IMR-90 (cell line): ENCODE data around the gene PALLD. TPM values are rescaled to one million over a fixed set of nuclear protein-coding genes. Genes with fewer than 3 reads are reported as not detected.

Source experiments
- ATAC-seq: fragments of 200-7000 bp; cut with Tn5 transposase; 2 replicates; pipeline ENCODE4 v1.9.1; 2020; ENCODE audit warnings: low read depth, mild to moderate bottlenecking, moderate library complexity
- BruUV-seq: library from RNA; stranded (reverse); fragments of 400-500 nt; replicated peaks from 2 replicates; lab custom pipeline; 2021; lab: Mats Ljungman, UMichigan
- CTCF ChIA-PET: fragments of 300-600 bp; formaldehyde crosslinking; extraction: SDS; loops from one replicate; lab custom pipeline; 2021; ENCODE audit warnings: antibody characterized with exemption; lab: Yijun Ruan, JAX
- POLR2A ChIA-PET: fragments of 300-600 bp; sonication (Branson Sonifier 250); formaldehyde crosslinking; loops from one replicate; lab custom pipeline; 2022; ENCODE audit warnings: antibody characterized with exemption; ENCODE audit not compliant: unreplicated experiment; lab: Charles Lee
- DNase-seq: peaks from one replicate; pipeline ENCODE4 v3.0.0; 2013
- H2AFZ ChIP-seq: replicated peaks from 2 replicates; pipeline ENCODE3; 2013; ENCODE audit warnings: low read length, mild to moderate bottlenecking; ENCODE audit not compliant: poor library complexity
- H2AK5ac ChIP-seq: 2 replicates; pipeline ENCODE4 v1.6.1; 2013; ENCODE audit warnings: low read depth, low read length, inconsistent platforms
- H2AK9ac ChIP-seq: replicated peaks from 2 replicates; pipeline ENCODE3; 2013; ENCODE audit warnings: mild to moderate bottlenecking, low read depth, low read length, moderate library complexity; ENCODE audit not compliant: poor library complexity
- H2BK120ac ChIP-seq: 2 replicates; pipeline ENCODE4 v1.6.1; 2013; ENCODE audit warnings: low read depth, low read length, inconsistent platforms
- H2BK15ac ChIP-seq: 3 replicates; pipeline ENCODE4 v1.6.1; 2013; ENCODE audit warnings: low read depth, low read length, inconsistent platforms
- H2BK20ac ChIP-seq: 2 replicates; pipeline ENCODE4 v1.6.1; 2013; ENCODE audit warnings: low read depth, mild to moderate bottlenecking, inconsistent platforms, low read length, moderate library complexity
- H2BK5ac ChIP-seq: 2 replicates; pipeline ENCODE4 v1.6.1; 2013; ENCODE audit warnings: mild to moderate bottlenecking, low read depth, low read length, inconsistent platforms; ENCODE audit not compliant: poor library complexity, severe bottlenecking
- H3K14ac ChIP-seq: replicated peaks from 2 replicates; pipeline ENCODE4 v1.6.1; 2013; ENCODE audit warnings: low read depth, low read length, inconsistent platforms
- H3K18ac ChIP-seq: 2 replicates; pipeline ENCODE4 v1.6.1; 2013; ENCODE audit warnings: low read depth, low read length, control low read depth
- H3K23ac ChIP-seq: 2 replicates; pipeline ENCODE4 v1.6.1; 2013; ENCODE audit warnings: low read depth, low read length, inconsistent platforms
- H3K27ac ChIP-seq: 2 replicates; pipeline ENCODE4 v1.5.1; 2013; ENCODE audit warnings: mild to moderate bottlenecking, control low read depth, low read length; ENCODE audit not compliant: insufficient read depth
- H3K27me3 ChIP-seq: 2 replicates; pipeline ENCODE4 v1.6.1; 2013; ENCODE audit warnings: low read length; ENCODE audit not compliant: control insufficient read depth, insufficient read depth
- H3K36me3 ChIP-seq: 2 replicates; pipeline ENCODE4 v1.6.1; 2013; ENCODE audit warnings: low read length, mixed read lengths; ENCODE audit not compliant: control insufficient read depth, insufficient read depth
- H3K4ac ChIP-seq: 2 replicates; pipeline ENCODE4 v1.6.1; 2013; ENCODE audit warnings: low read depth, low read length, inconsistent platforms
- H3K4me1 ChIP-seq: 2 replicates; pipeline ENCODE4 v1.6.1; 2013; ENCODE audit warnings: low read length, mixed read lengths; ENCODE audit not compliant: control insufficient read depth, insufficient read depth
- H3K4me2 ChIP-seq: 2 replicates; pipeline ENCODE4 v1.6.1; 2013; ENCODE audit warnings: low read depth, mild to moderate bottlenecking, control low read depth, low read length, moderate library complexity
- H3K4me3 ChIP-seq: 2 replicates; pipeline ENCODE4 v1.5.1; 2013; ENCODE audit warnings: low read depth, mild to moderate bottlenecking, control low read depth, low read length, moderate library complexity; ENCODE audit not compliant: insufficient read depth
- H3K56ac ChIP-seq: 2 replicates; pipeline ENCODE4 v1.6.1; 2013; ENCODE audit warnings: low read length, inconsistent platforms; ENCODE audit not compliant: insufficient read depth; ENCODE audit errors: extremely low read depth
- H3K79me1 ChIP-seq, 2 experiments: 2 replicates each; pipeline ENCODE4 v1.6.1; 2013; ENCODE audit warnings: low read length in 2 of 2, inconsistent platforms in 1 of 2, low read depth in 1 of 2
- H3K9ac ChIP-seq: 2 replicates; pipeline ENCODE4 v1.6.1; 2013; ENCODE audit warnings: low read depth, low read length, control low read depth
- H3K9me1 ChIP-seq: 2 replicates; pipeline ENCODE4 v1.6.1; 2013; ENCODE audit warnings: low read length, inconsistent platforms; ENCODE audit not compliant: insufficient read depth
- H3K9me3 ChIP-seq: 2 replicates; pipeline ENCODE4 v1.6.1; 2013; ENCODE audit warnings: low read length; ENCODE audit not compliant: control insufficient read depth, insufficient read depth
- H4K20me1 ChIP-seq: 2 replicates; pipeline ENCODE4 v1.6.1; 2013; ENCODE audit warnings: low read length, inconsistent platforms; ENCODE audit not compliant: insufficient read depth
- H4K5ac ChIP-seq: 2 replicates; pipeline ENCODE4 v1.6.1; 2013; ENCODE audit warnings: mild to moderate bottlenecking, low read depth, low read length, control low read depth
- H4K8ac ChIP-seq, 2 experiments: 2 replicates each; pipeline ENCODE4 v1.6.1; 2013; ENCODE audit warnings: low read depth in 2 of 2, low read length in 2 of 2, control low read depth in 1 of 2, inconsistent platforms in 1 of 2
- H4K91ac ChIP-seq: 2 replicates; pipeline ENCODE4 v1.6.1; 2013; ENCODE audit warnings: low read depth, low read length, inconsistent platforms; ENCODE audit not compliant: insufficient read depth
- BHLHE40 ChIP-seq: fragments of 150-350 bp; IDR thresholded peaks from 2 replicates; pipeline ENCODE4 v1.6.1; 2016; ENCODE audit warnings: mild to moderate bottlenecking, low read depth, low read length
- CEBPB ChIP-seq: IDR thresholded peaks from 2 replicates; pipeline ENCODE4 v1.6.1; 2012; ENCODE audit warnings: low read depth, low read length, improper control_type of control experiment
- CHD1 ChIP-seq: IDR thresholded peaks from 2 replicates; pipeline ENCODE4 v1.6.1; 2012; ENCODE audit warnings: low read depth, low read length, improper control_type of control experiment
- FOS ChIP-seq: fragments of 150-350 bp; IDR thresholded peaks from 2 replicates; pipeline ENCODE4 v1.6.1; 2016; ENCODE audit warnings: low read depth, low read length
- MAFK ChIP-seq: IDR thresholded peaks from 2 replicates; pipeline ENCODE4 v1.6.1; 2012; ENCODE audit warnings: low read depth, low read length, improper control_type of control experiment
- MXI1 ChIP-seq: IDR thresholded peaks from 2 replicates; pipeline ENCODE4 v1.6.1; 2012; ENCODE audit warnings: low read depth, mild to moderate bottlenecking, low read length, moderate library complexity, borderline replicate concordance
- NFE2L2 ChIP-seq: fragments of 150-350 bp; IDR thresholded peaks from 2 replicates; pipeline ENCODE4 v1.6.1; 2016; ENCODE audit warnings: low read depth, mild to moderate bottlenecking, low read length
- RAD21 ChIP-seq: IDR thresholded peaks from 2 replicates; pipeline ENCODE4 v1.6.1; 2012; ENCODE audit warnings: low read length, improper control_type of control experiment
- SMC3 ChIP-seq: fragments of 150-350 bp; IDR thresholded peaks from 2 replicates; pipeline ENCODE4 v1.6.1; 2016; ENCODE audit warnings: low read depth, mild to moderate bottlenecking, antibody characterized with exemption, low read length, moderate library complexity
- WGBS, 2 experiments: methylation state at CpG; one replicate each; pipeline versions ENCODE4 v1.1.5 to v1.1.7; 2013; ENCODE audit warnings: missing lambda C conversion rate in 2 of 2; ENCODE audit not compliant: insufficient read length in 1 of 2; ENCODE audit errors: extremely low coverage in 2 of 2; 5-methylcytosine and 5-hydroxymethylcytosine counted together
- dilution Hi-C: fragments of 300-500 bp; cut with HindIII; formaldehyde crosslinking; loops from one replicate; pipeline ENCODE4 v1.14.3; 2018; ENCODE audit warnings: low sequenced_read_pairs; ENCODE audit not compliant: unreplicated experiment
- in situ Hi-C: fragments of 300-500 bp; cut with MboI; formaldehyde crosslinking; loops from 3 replicates; pipeline ENCODE4 v1.14.3; 2019; ENCODE audit warnings: low sequenced_read_pairs, inconsistent platforms, mixed read lengths
- intact Hi-C: fragments of 100-400 bp; cut with micrococcal nuclease; formaldehyde crosslinking; loops from 2 replicates; pipeline ENCODE4 v1.10.0; 2022
- polyA plus RNA-seq, 3 experiments: library from polyadenylated mRNA; depleted of rRNA; stranded (reverse); fragments of >200 nt; gene quantifications; 2 replicates each; pipeline ENCODE4 v1.2.3, GENCODE V29; 2012; ENCODE audit warnings: low replicate concordance in 1 of 3
- total RNA-seq: library from RNA; depleted of rRNA; stranded (reverse); fragments of >200 nt; gene quantifications from 2 replicates; pipeline ENCODE4 v1.2.3, GENCODE V29; 2012
- TF ChIP-seq, protein P1 (sequence below): fragments of 150-350 bp; IDR thresholded peaks from 2 replicates; pipeline ENCODE4 v1.6.1; 2016; ENCODE audit warnings: low read depth, mild to moderate bottlenecking, low read length, moderate library complexity, borderline replicate concordance
- TF ChIP-seq, protein P2 (sequence below): conservative IDR thresholded peaks from 2 replicates; pipeline ENCODE4 v1.5.1; 2012; ENCODE audit warnings: mild to moderate bottlenecking, low read depth, low read length, improper control_type of control experiment

The PALLD gene
- total and polyA plus RNA-seq, 2 of the 4 experiments (the other 2 are of a cell fraction) = 91.0 to 91.9 TPM

DNA sequence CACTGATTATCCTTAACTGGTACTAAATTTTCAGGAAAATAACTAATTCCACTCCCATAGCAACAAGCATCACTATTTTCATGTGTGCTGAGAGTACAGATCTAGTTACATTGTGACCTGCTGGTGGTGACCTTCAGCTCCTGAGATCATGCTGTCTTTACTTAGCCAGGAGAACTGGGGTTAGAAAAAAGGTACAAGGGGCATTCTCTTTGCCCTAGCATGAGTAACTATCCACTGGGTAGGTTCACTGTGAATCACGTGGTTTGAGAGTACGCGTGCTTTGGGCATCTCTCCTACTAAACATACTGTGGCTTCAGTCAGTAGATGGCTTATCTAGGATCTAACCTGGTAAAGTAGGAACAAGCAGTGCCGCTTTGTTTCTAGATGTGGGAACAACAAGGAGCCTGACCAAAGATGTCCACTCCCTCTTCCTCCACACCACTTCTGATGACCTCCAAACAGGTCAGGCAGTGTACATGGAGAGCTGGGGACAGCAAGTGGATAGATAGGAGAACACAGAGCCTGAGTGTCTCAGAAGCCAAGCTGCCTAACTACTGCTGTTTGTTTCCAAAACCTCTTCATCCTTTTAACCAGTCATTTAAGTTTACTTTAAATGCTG, 423.0 kb downstream of the PALLD start:
- Histone ChIP-seq H3K9ac (no peak overlapping the region), H3K4me3 (no peak overlapping the region), H3K4ac (no peak overlapping the region), H3K79me1 (peaks cover 21 to 27% of the 10 kb centered on the region in 2 experiments), H3K18ac (no peak overlapping the region), H2BK15ac (no peak overlapping the region), H3K27ac (peak overlapping the region; percentile 9; the same call in 1 of the 2 replicates), H3K4me2 (no peak overlapping the region), H3K36me3 (peaks cover 35% of the 10 kb centered on the region), H3K9me1 (0 out of 2 replicates have a peak, but pooled peaks cover 4% of the 10 kb centered on the region), H4K5ac (no peak overlapping the region), H4K91ac (no peak overlapping the region; the same call in 1 of the 2 replicates), H2BK20ac (no peak overlapping the region), H4K20me1 (peaks cover 3% of the 10 kb centered on the region; the same call in 1 of the 2 replicates), H2BK120ac (no peak overlapping the region), H2AFZ (no peak overlapping the region), H3K9me3 (no peaks in the 10 kb centered on the region), H3K56ac (no peak overlapping the region), H3K27me3 (no peaks in the 10 kb centered on the region), H2AK9ac (peak overlapping the region; percentile 11), H2AK5ac (no peak overlapping the region), H3K14ac (no peak overlapping the region), H3K23ac (no peak overlapping the region; the same call in 1 of the 2 replicates), H3K4me1 (peaks cover 2% of the 10 kb centered on the region; the same call in 1 of the 2 replicates), H2BK5ac (no peak overlapping the region), H4K8ac (peak overlapping the region in 1 of 2 experiments; percentile 18; a peak in 2 of 4 replicates)
- dilution Hi-C loops (no loop called here), intact Hi-C loops (loop anchor here (5.0 to 10.0 kb wide), 5 partner anchors 197 to 738 kb away; partner anchors contain the start of gene DDX60), in situ Hi-C loops (loop anchor here (5.0 to 10.0 kb wide), 4 partner anchors 208 to 735 kb away; no protein-coding TSS in a partner anchor)
- no peak for TF ChIP-seq FOS
- no peak for TF ChIP-seq MXI1
- TF ChIP-seq NFE2L2 = no peak
- TF ChIP-seq, protein P1, sequence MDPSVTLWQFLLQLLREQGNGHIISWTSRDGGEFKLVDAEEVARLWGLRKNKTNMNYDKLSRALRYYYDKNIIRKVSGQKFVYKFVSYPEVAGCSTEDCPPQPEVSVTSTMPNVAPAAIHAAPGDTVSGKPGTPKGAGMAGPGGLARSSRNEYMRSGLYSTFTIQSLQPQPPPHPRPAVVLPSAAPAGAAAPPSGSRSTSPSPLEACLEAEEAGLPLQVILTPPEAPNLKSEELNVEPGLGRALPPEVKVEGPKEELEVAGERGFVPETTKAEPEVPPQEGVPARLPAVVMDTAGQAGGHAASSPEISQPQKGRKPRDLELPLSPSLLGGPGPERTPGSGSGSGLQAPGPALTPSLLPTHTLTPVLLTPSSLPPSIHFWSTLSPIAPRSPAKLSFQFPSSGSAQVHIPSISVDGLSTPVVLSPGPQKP = no peak
- no peak for TF ChIP-seq CEBPB
- TF ChIP-seq, protein P2, sequence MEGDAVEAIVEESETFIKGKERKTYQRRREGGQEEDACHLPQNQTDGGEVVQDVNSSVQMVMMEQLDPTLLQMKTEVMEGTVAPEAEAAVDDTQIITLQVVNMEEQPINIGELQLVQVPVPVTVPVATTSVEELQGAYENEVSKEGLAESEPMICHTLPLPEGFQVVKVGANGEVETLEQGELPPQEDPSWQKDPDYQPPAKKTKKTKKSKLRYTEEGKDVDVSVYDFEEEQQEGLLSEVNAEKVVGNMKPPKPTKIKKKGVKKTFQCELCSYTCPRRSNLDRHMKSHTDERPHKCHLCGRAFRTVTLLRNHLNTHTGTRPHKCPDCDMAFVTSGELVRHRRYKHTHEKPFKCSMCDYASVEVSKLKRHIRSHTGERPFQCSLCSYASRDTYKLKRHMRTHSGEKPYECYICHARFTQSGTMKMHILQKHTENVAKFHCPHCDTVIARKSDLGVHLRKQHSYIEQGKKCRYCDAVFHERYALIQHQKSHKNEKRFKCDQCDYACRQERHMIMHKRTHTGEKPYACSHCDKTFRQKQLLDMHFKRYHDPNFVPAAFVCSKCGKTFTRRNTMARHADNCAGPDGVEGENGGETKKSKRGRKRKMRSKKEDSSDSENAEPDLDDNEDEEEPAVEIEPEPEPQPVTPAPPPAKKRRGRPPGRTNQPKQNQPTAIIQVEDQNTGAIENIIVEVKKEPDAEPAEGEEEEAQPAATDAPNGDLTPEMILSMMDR = no peak
- no peak for TF ChIP-seq CHD1
- TF ChIP-seq SMC3 = no peak
- no peak for TF ChIP-seq RAD21
- no peak for TF ChIP-seq MAFK
- no peak for TF ChIP-seq BHLHE40
- DNase-seq = no peak
- ChIA-PET CTCF (no interaction called here), POLR2A (interaction anchor here (0.6 kb wide), 1 partner anchor 85 kb away, joined by 4 read pairs; no protein-coding TSS in a partner anchor)
- no peak; the same call in 1 of the 2 replicates for ATAC-seq
- BruUV-seq = no TSS peak
- WGBS, 2 experiments = no CpG with 5 or more reads among the region's 4 CpGs
